Large intestine (tissue), 3 donors: ENCODE results near the gene UBA3. TPM values are rescaled to one million over a fixed set of nuclear protein-coding genes. Genes with fewer than 3 reads are reported as not detected.
A peak's percentile ranks its signal among the peaks of the same experiment; 100 is the strongest.

Experiments used
- DNase-seq, 2 donors: peaks; one replicate each; pipeline versions ENCODE4 v3.0.0 to v3.0.0-alpha.2; 2013
- H3K27ac ChIP-seq: one replicate; pipeline ENCODE4 v1.5.1; 2013; ENCODE audit warnings: low read length
- H3K27me3 ChIP-seq: 2 replicates; pipeline ENCODE4 v1.6.1; 2013; ENCODE audit warnings: low read length; ENCODE audit not compliant: control insufficient read depth, insufficient read depth
- H3K36me3 ChIP-seq: 2 replicates; pipeline ENCODE4 v1.6.1; 2013; ENCODE audit warnings: low read length; ENCODE audit not compliant: control insufficient read depth, insufficient read depth
- H3K4me1 ChIP-seq: one replicate; pipeline ENCODE4 v1.6.1; 2013; ENCODE audit warnings: low read length; ENCODE audit not compliant: control insufficient read depth, insufficient read depth
- H3K4me3 ChIP-seq: one replicate; pipeline ENCODE4 v1.5.1; 2013; ENCODE audit warnings: low read length
- H3K9me3 ChIP-seq: one replicate; pipeline ENCODE4 v1.6.1; 2013; ENCODE audit warnings: mild to moderate bottlenecking, low read depth, low read length, moderate library complexity; ENCODE audit not compliant: control insufficient read depth
- WGBS: methylation state at CpG from one replicate; pipeline ENCODE4 v1.1.5; 2013; ENCODE audit warnings: low lambda C conversion rate; ENCODE audit not compliant: insufficient coverage; 5-methylcytosine and 5-hydroxymethylcytosine counted together
- polyA plus RNA-seq: library from polyadenylated mRNA; unstranded; fragments of 120-200 nt; gene quantifications from one replicate; pipeline ENCODE4 v1.2.1, GENCODE V29; 2013

The UBA3 gene
- polyA plus RNA-seq, 1 donor = 53.6 TPM

DNA sequence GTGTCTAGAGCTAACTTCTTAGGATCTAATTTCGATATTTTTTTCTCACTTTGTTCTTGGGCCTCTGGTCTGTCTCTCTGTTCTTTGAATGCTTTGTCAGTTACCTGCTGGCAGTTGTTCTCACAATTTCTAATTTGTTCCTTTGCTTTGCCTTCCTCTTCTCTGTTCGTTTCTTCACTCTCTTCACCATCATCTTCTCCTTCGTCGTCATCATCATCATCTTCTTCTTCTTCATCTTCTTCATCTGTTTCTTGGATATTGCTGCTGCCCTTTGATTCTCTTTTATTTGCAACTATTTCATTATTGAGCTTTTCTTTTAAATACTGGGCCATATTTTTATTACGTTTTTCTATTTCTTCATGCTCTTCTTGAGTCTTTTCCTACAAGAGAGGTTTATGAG, 39.5 kb upstream of the UBA3 start:
- DNase-seq = no peak
- Histone ChIP-seq H3K27me3 (no peaks in the 10 kb centered on the region), H3K4me1 (no peaks in the 10 kb centered on the region), H3K27ac (no peak overlapping the region), H3K9me3 (no peaks in the 10 kb centered on the region), H3K4me3 (no peak overlapping the region), H3K36me3 (no peaks in the 10 kb centered on the region)
- WGBS = 92% methylated on average over 5 of the region's 5 CpGs

DNA sequence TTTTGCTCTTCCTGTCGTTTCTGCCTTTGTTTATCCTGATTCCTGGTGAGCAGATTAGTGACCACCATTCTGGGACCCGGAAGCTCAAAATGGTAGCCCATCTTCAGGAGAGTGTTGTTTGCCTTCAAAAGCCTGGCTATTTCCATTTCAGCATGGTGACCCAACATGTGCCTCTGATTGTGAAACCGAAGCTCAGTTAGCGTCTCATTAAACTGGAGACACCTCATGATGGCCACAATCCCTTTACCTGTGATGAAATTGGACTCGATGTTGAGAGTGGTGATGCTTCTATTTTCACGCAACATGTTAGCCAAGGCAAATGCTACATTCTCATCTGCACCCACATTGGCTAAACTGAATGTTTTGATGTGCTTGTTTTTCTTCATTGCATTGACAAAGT, 39.0 kb upstream of the UBA3 start:
- Histone ChIP-seq H3K4me3 (no peak overlapping the region), H3K36me3 (no peaks in the 10 kb centered on the region), H3K4me1 (no peaks in the 10 kb centered on the region), H3K9me3 (no peaks in the 10 kb centered on the region), H3K27ac (no peak overlapping the region), H3K27me3 (no peaks in the 10 kb centered on the region)
- 67% methylated on average over 1 of the region's 6 CpGs for WGBS
- no peak for DNase-seq

DNA sequence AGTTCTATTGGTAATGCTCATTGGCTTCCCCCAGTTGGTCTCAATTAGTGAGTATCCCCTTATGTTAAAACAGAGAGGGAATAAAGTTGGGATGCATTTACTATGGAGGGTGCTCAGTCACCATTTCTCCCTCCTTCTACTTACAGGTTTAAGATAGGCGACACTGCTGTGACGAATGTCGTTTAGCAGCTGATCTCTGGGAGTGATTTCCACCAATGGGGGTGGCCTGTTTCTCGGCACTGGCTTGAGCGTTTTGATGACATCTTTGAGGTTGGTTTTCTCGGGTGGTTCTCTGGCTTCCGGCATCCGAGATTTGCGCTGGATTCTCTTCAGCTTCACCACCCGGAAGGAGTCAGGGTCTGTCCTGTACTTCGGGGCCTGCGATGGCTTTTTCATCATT, 38.4 kb upstream of the UBA3 start:
- no peak overlapping the region for H3K27ac ChIP-seq
- no CpG with 5 or more reads among the region's 12 CpGs for WGBS
- no peak overlapping the region for H3K4me3 ChIP-seq
- DNase-seq = no peak
- H3K4me1 ChIP-seq = no peaks in the 10 kb centered on the region
- no peaks in the 10 kb centered on the region for H3K36me3 ChIP-seq
- no peaks in the 10 kb centered on the region for H3K27me3 ChIP-seq
- H3K9me3 ChIP-seq = no peaks in the 10 kb centered on the region

- no CpG with 5 or more reads among the region's 3 CpGs for WGBS
- H3K36me3 ChIP-seq = no peaks in the 10 kb centered on the region
- H3K9me3 ChIP-seq = no peaks in the 10 kb centered on the region
- H3K4me3 ChIP-seq = no peak overlapping the region
- H3K27ac ChIP-seq = no peak overlapping the region
- no peaks in the 10 kb centered on the region for H3K4me1 ChIP-seq
- DNase-seq = peak in 1 of 2 donors; percentile 27
- no peaks in the 10 kb centered on the region for H3K27me3 ChIP-seq
Observed at GRCh38 chr3:69116897-69117296, 36.7 kb upstream of the UBA3 start.

DNA sequence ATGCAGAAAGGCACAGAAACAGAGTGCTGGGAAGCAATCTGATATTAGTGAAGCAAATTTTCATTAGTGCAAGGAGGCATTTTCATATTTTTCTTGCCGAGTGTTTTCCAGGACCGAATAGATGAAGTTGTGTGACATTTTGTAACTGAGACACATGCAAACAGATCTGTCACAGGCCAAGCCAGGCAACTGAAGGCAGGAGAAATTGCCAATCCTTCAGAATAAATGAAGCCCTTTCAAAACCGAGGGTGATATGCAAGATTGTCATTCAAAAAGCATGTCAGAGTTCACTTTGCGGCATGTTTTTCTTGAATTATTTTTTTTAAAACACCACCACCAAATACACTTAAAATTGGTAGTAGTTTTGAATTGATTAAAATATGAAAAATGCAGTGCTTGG, 36.0 kb upstream of the UBA3 start:
- no peak overlapping the region for H3K27ac ChIP-seq
- 100% methylated on average over 1 of the region's 4 CpGs for WGBS
- no peaks in the 10 kb centered on the region for H3K9me3 ChIP-seq
- H3K36me3 ChIP-seq = no peaks in the 10 kb centered on the region
- no peak for DNase-seq
- no peaks in the 10 kb centered on the region for H3K27me3 ChIP-seq
- H3K4me1 ChIP-seq = no peaks in the 10 kb centered on the region
- no peak overlapping the region for H3K4me3 ChIP-seq

DNA sequence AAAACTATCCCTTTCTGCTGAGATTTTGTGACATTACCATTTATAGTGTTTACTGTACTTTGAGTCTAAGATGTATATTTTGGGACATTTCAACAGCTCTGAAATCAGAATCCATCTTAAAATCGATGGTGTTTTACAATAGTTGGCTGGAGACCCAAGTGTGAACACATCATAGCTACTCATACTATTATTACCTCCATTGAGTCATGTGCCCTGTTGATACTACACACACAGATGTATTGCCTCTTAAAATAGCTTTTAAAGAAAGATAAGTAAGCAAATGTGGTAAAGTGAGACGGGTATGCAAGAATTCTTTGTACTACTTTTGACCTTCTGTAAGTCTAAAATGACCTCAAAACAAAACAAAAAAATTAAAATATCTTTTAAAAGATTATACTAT, 35.6 kb upstream of the UBA3 start:
- WGBS = 40% methylated on average over 1 of the region's 2 CpGs
- H3K4me1 ChIP-seq = no peaks in the 10 kb centered on the region
- no peaks in the 10 kb centered on the region for H3K27me3 ChIP-seq
- no peaks in the 10 kb centered on the region for H3K9me3 ChIP-seq
- no peaks in the 10 kb centered on the region for H3K36me3 ChIP-seq
- DNase-seq = no peak
- no peak overlapping the region for H3K27ac ChIP-seq
- H3K4me3 ChIP-seq = no peak overlapping the region

- DNase-seq = no peak
- H3K36me3 ChIP-seq = no peaks in the 10 kb centered on the region
- 79% methylated on average over 2 of the region's 3 CpGs for WGBS
- no peaks in the 10 kb centered on the region for H3K9me3 ChIP-seq
- H3K4me1 ChIP-seq = no peaks in the 10 kb centered on the region
- no peak overlapping the region for H3K4me3 ChIP-seq
- H3K27ac ChIP-seq = no peak overlapping the region
- H3K27me3 ChIP-seq = no peaks in the 10 kb centered on the region
Observed at GRCh38 chr3:69113536-69113935, 33.4 kb upstream of the UBA3 start.

- no peaks in the 10 kb centered on the region for H3K4me1 ChIP-seq
- no peaks in the 10 kb centered on the region for H3K36me3 ChIP-seq
- no peak for DNase-seq
- no peaks in the 10 kb centered on the region for H3K9me3 ChIP-seq
- WGBS = no CpG with 5 or more reads among the region's 1 CpG
- no peak overlapping the region for H3K27ac ChIP-seq
- no peaks in the 10 kb centered on the region for H3K27me3 ChIP-seq
- H3K4me3 ChIP-seq = no peak overlapping the region
Observed at GRCh38 chr3:69110941-69111546, 30.9 kb upstream of the UBA3 start.

GRCh38 chr3:69108811-69109210, 28.6 kb upstream of the UBA3 start:
- Histone ChIP-seq H3K9me3 (no peaks in the 10 kb centered on the region), H3K4me1 (no peaks in the 10 kb centered on the region), H3K27ac (no peak overlapping the region), H3K4me3 (no peak overlapping the region), H3K36me3 (peaks cover 9% of the 10 kb centered on the region), H3K27me3 (no peaks in the 10 kb centered on the region)
- no peak for DNase-seq
- WGBS = 40% methylated on average over 1 of the region's 5 CpGs

- WGBS = 88% methylated on average over 3 of the region's 5 CpGs
- no peaks in the 10 kb centered on the region for H3K4me1 ChIP-seq
- no peak overlapping the region for H3K27ac ChIP-seq
- no peaks in the 10 kb centered on the region for H3K27me3 ChIP-seq
- no peak for DNase-seq
- peaks cover 18% of the 10 kb centered on the region for H3K36me3 ChIP-seq
- H3K4me3 ChIP-seq = no peak overlapping the region
- no peaks in the 10 kb centered on the region for H3K9me3 ChIP-seq
Observed at GRCh38 chr3:69107841-69108240, 27.7 kb upstream of the UBA3 start.

- H3K27ac ChIP-seq = no peak overlapping the region
- H3K4me1 ChIP-seq = no peaks in the 10 kb centered on the region
- H3K36me3 ChIP-seq = peaks cover 27% of the 10 kb centered on the region
- no peaks in the 10 kb centered on the region for H3K9me3 ChIP-seq
- DNase-seq = no peak
- WGBS = 91% methylated on average over 2 of the region's 3 CpGs
- no peaks in the 10 kb centered on the region for H3K27me3 ChIP-seq
- H3K4me3 ChIP-seq = no peak overlapping the region
Observed at GRCh38 chr3:69105320-69105719, 25.2 kb upstream of the UBA3 start.
